Endodermal cell (in vitro differentiated cells): Measurements from ENCODE around the gene COTL1. TPM values are rescaled to one million over a fixed set of nuclear protein-coding genes. Genes with fewer than 3 reads are reported as not detected.

Experiments
- DNase-seq: peaks from one replicate; pipeline ENCODE4 v3.0.0-alpha.2; 2017
- H3K27ac ChIP-seq: 2 replicates; pipeline ENCODE4 v1.5.1; 2013; ENCODE audit warnings: mild to moderate bottlenecking, low read depth, low read length, moderate library complexity
- H3K27me3 ChIP-seq: 2 replicates; pipeline ENCODE4 v1.6.1; 2013; ENCODE audit warnings: mild to moderate bottlenecking, low read length, moderate library complexity; ENCODE audit not compliant: insufficient read depth, control insufficient read depth, poor library complexity, severe bottlenecking
- H3K36me3 ChIP-seq: 2 replicates; pipeline ENCODE4 v1.7.0; 2013; ENCODE audit warnings: mild to moderate bottlenecking, low read length, moderate library complexity; ENCODE audit not compliant: control insufficient read depth, insufficient read depth
- H3K4me1 ChIP-seq: one replicate; pipeline ENCODE4 v1.7.0; 2013; ENCODE audit warnings: low read length; ENCODE audit not compliant: control insufficient read depth, insufficient read depth
- H3K4me3 ChIP-seq: 2 replicates; pipeline ENCODE4 v1.5.1; 2013; ENCODE audit warnings: mild to moderate bottlenecking, low read length, moderate library complexity
- H3K9ac ChIP-seq: 2 replicates; pipeline ENCODE4 v1.6.1; 2013; ENCODE audit warnings: mild to moderate bottlenecking, low read length, moderate library complexity; ENCODE audit not compliant: poor library complexity, severe bottlenecking; ENCODE audit errors: extremely low read depth
- H3K9me3 ChIP-seq: 2 replicates; pipeline ENCODE4 v1.6.1; 2013; ENCODE audit warnings: mild to moderate bottlenecking, low read length, moderate library complexity; ENCODE audit not compliant: control insufficient read depth
- H3K27ac Mint-ChIP-seq: 2 replicates; pipeline ENCODE4 v1.8.0; 2020; ENCODE audit warnings: mixed read lengths
- H3K27me3 Mint-ChIP-seq: 2 replicates; pipeline ENCODE4 v1.8.0; 2021; ENCODE audit warnings: mild to moderate bottlenecking, mixed read lengths; ENCODE audit not compliant: insufficient read depth
- H3K36me3 Mint-ChIP-seq: 2 replicates; pipeline ENCODE4 v1.8.0; 2020; ENCODE audit warnings: low read depth, mixed read lengths
- H3K4me1 Mint-ChIP-seq: 2 replicates; pipeline ENCODE4 v1.8.0; 2020; ENCODE audit warnings: mixed read lengths
- H3K4me3 Mint-ChIP-seq: 2 replicates; pipeline ENCODE4 v1.8.0; 2020; ENCODE audit warnings: mild to moderate bottlenecking, moderate library complexity, mixed read lengths
- H3K9me3 Mint-ChIP-seq: 2 replicates; pipeline ENCODE4 v1.8.0; 2020; ENCODE audit warnings: mild to moderate bottlenecking, mixed read lengths
- CTCF ChIP-seq: fragments of 200-600 bp; sonication (generic); conservative IDR thresholded peaks from 2 replicates; pipeline ENCODE4 v1.5.0; 2021; ENCODE audit warnings: antibody characterized with exemption, mild to moderate bottlenecking
- WGBS, 2 experiments: methylation state at CpG; one replicate each; pipeline versions ENCODE4 v1.1.5 to v1.1.7; 2013; ENCODE audit warnings: missing lambda C conversion rate in 2 of 2, mixed read lengths in 1 of 2; ENCODE audit not compliant: insufficient coverage in 1 of 2, insufficient read length in 1 of 2; 5-methylcytosine and 5-hydroxymethylcytosine counted together
- total RNA-seq, 2 donors: library from RNA; stranded (reverse); fragmentation: NEBNext Ultra II Directional in 1 of 2; extraction: Animal tissue kit (Norgen Biotek cat#: 25700) in 1 of 2; gene quantifications; 2 replicates in 1 of 2; 3 replicates in 1 of 2; pipeline ENCODE4 v1.2.1, GENCODE V29; 2021

Gene COTL1
- total RNA-seq, 2 donors from 2014 or later: 33.4 to 34.9 TPM

- Histone ChIP-seq H3K9ac (no peak overlapping the region), H3K27me3 (no peaks in the 10 kb centered on the region), H3K36me3 (no peaks in the 10 kb centered on the region), H3K9me3 (no peaks in the 10 kb centered on the region), H3K27ac (no peak overlapping the region), H3K4me3 (no peak overlapping the region), H3K4me1 (peaks cover 8% of the 10 kb centered on the region)
- Mint-ChIP-seq H3K27ac (no peak overlapping the region), H3K27me3 (no peaks in the 10 kb centered on the region), H3K4me3 (no peak overlapping the region), H3K36me3 (no peaks in the 10 kb centered on the region), H3K4me1 (peaks cover 16% of the 10 kb centered on the region), H3K9me3 (no peaks in the 10 kb centered on the region)
- no peak for DNase-seq
- no peak for TF ChIP-seq CTCF
- WGBS, 2 experiments: 91 to 93% methylated on average over 4 of the region's 4 CpGs
These were observed 77.7 kb downstream of the COTL1 start for GRCh38 chr16:84540194-84540593.

GRCh38 chr16:84538222-84538840, 79.5 kb downstream of the COTL1 start:
- Histone ChIP-seq H3K4me1 (peaks cover 8% of the 10 kb centered on the region), H3K9ac (no peak overlapping the region), H3K27me3 (no peaks in the 10 kb centered on the region), H3K9me3 (no peaks in the 10 kb centered on the region), H3K4me3 (no peak overlapping the region), H3K27ac (peak overlapping the region; percentile 99), H3K36me3 (no peaks in the 10 kb centered on the region)
- Mint-ChIP-seq H3K4me3 (no peak overlapping the region), H3K4me1 (peaks cover 16% of the 10 kb centered on the region), H3K27ac (peak overlapping the region; percentile 35), H3K9me3 (no peaks in the 10 kb centered on the region), H3K27me3 (no peaks in the 10 kb centered on the region), H3K36me3 (no peaks in the 10 kb centered on the region)
- DNase-seq: no peak
- no peak for TF ChIP-seq CTCF
- WGBS, 2 experiments: 88% methylated on average over 6 of the region's 6 CpGs; no CpG with 5 or more reads in 1 of the 2 experiments

- Mint-ChIP-seq H3K4me3 (no peak overlapping the region), H3K36me3 (no peaks in the 10 kb centered on the region), H3K27me3 (no peaks in the 10 kb centered on the region), H3K9me3 (no peaks in the 10 kb centered on the region), H3K27ac (no peak overlapping the region), H3K4me1 (peaks cover 17% of the 10 kb centered on the region)
- Histone ChIP-seq H3K9me3 (no peaks in the 10 kb centered on the region), H3K36me3 (no peaks in the 10 kb centered on the region), H3K9ac (no peak overlapping the region), H3K27ac (peak overlapping the region; percentile 99), H3K4me3 (no peak overlapping the region), H3K4me1 (peaks cover 9% of the 10 kb centered on the region), H3K27me3 (no peaks in the 10 kb centered on the region)
- DNase-seq: no peak
- WGBS, 2 experiments: 62 to 89% methylated on average over 8 to 11 of the region's 11 CpGs
- TF ChIP-seq CTCF: no peak
These were observed 80.3 kb downstream of the COTL1 start for GRCh38 chr16:84537491-84538151.
